OCI-LY7 (cell line): ENCODE measurements around the gene CDK5. TPM values are rescaled to one million over a fixed set of nuclear protein-coding genes. Genes with fewer than 3 reads are reported as not detected.

Experiments used
- BruUV-seq: library from RNA; stranded (reverse); fragments of 400-500 nt; replicated peaks from 2 replicates; lab custom pipeline; 2021; lab: Mats Ljungman, UMichigan
- CTCF ChIA-PET: fragments of 300-600 bp; sonication (Branson Sonifier 250); formaldehyde crosslinking; loops from one replicate; lab custom pipeline; 2022; ENCODE audit warnings: antibody characterized with exemption; ENCODE audit not compliant: unreplicated experiment; lab: Charles Lee
- POLR2A ChIA-PET: fragments of 300-600 bp; sonication (Branson Sonifier 250); formaldehyde crosslinking; loops from one replicate; lab custom pipeline; 2022; ENCODE audit warnings: antibody characterized with exemption; lab: Charles Lee
- DNase-seq: peaks from one replicate; pipeline ENCODE4 v3.0.0-alpha.2; 2015; ENCODE audit warnings: low spot score
- H2AFZ ChIP-seq: fragments of 200-600 bp; sonication (generic), shearing (Covaris generic); 2 replicates; pipeline ENCODE4 v1.6.1; 2014; ENCODE audit warnings: mild to moderate bottlenecking, antibody characterized with exemption, low read length, moderate library complexity
- H3K27ac ChIP-seq: fragments of 200-600 bp; sonication (generic); 2 replicates; pipeline ENCODE4 v1.5.1; 2014; ENCODE audit warnings: mixed run types, low read depth, mild to moderate bottlenecking, moderate library complexity, low read length, inconsistent platforms; ENCODE audit not compliant: poor library complexity, severe bottlenecking
- H3K36me3 ChIP-seq: fragments of 200-600 bp; sonication (generic); 2 replicates; pipeline ENCODE4 v1.6.1; 2014; ENCODE audit warnings: mild to moderate bottlenecking, antibody characterized with exemption, low read length, moderate library complexity, mixed read lengths; ENCODE audit not compliant: insufficient read depth
- H3K4me1 ChIP-seq: fragments of 200-600 bp; sonication (generic); 2 replicates; pipeline ENCODE4 v1.5.1; 2014; ENCODE audit warnings: mild to moderate bottlenecking, low read length; ENCODE audit not compliant: insufficient read depth, poor library complexity, severe bottlenecking
- H3K4me2 ChIP-seq: fragments of 200-600 bp; sonication (generic); 2 replicates; pipeline ENCODE4 v1.6.1; 2014; ENCODE audit warnings: mild to moderate bottlenecking, low read length
- H3K4me3 ChIP-seq: fragments of 200-600 bp; sonication (generic); 2 replicates; pipeline ENCODE4 v1.5.1; 2014; ENCODE audit warnings: mild to moderate bottlenecking, low read depth, low read length; ENCODE audit not compliant: poor library complexity, severe bottlenecking
- H3K79me2 ChIP-seq: fragments of 200-600 bp; sonication (generic); 2 replicates; pipeline ENCODE4 v1.6.1; 2016; ENCODE audit warnings: low read depth, mild to moderate bottlenecking, low read length, moderate library complexity, mixed read lengths; ENCODE audit not compliant: insufficient read depth
- H3K9me2 ChIP-seq: fragments of 200-600 bp; sonication (generic); 2 replicates; pipeline ENCODE4 v1.6.1; 2016; ENCODE audit warnings: mild to moderate bottlenecking, low read length, mixed read lengths; ENCODE audit not compliant: insufficient read depth
- H3K9me3 ChIP-seq: fragments of 200-600 bp; sonication (generic); 2 replicates; pipeline ENCODE4 v1.6.1; 2014; ENCODE audit warnings: mild to moderate bottlenecking, mixed run types, low read length, mixed read lengths
- H4K20me1 ChIP-seq: fragments of 200-600 bp; sonication (generic); 2 replicates; pipeline ENCODE4 v1.6.1; 2014; ENCODE audit warnings: mild to moderate bottlenecking, antibody characterized with exemption, low read length, moderate library complexity, mixed read lengths; ENCODE audit not compliant: insufficient read depth
- CTCF ChIP-seq: fragments of 200-600 bp; sonication (generic); conservative IDR thresholded peaks from 2 replicates; pipeline ENCODE4 v1.5.1; 2014; ENCODE audit warnings: mild to moderate bottlenecking, antibody characterized with exemption, low read length, moderate library complexity, mixed read lengths
- EZH2phosphoT487 ChIP-seq: fragments of 200-600 bp; sonication (generic); IDR thresholded peaks from 2 replicates; pipeline ENCODE4 v1.6.1; 2018; ENCODE audit warnings: low read depth, borderline replicate concordance, mild to moderate bottlenecking, mixed run types, antibody characterized with exemption, low read length, moderate library complexity, mixed read lengths
- intact Hi-C: fragments of 100-400 bp; cut with micrococcal nuclease; formaldehyde crosslinking; loops from one replicate; pipeline ENCODE4 v1.10.0; 2022; ENCODE audit not compliant: unreplicated experiment
- total RNA-seq, 2 experiments: library from RNA; depleted of rRNA in 1 of 2; stranded (reverse); fragments of >200 nt in 1 of 2; shearing (Covaris generic) in 1 of 2; gene quantifications; 2 replicates each; pipeline ENCODE4 v1.2.3, GENCODE V29; 2014 to 2022

CDK5 gene
- total RNA-seq, 2 experiments from 2014 or later, result 23.7 to 30.9 TPM

- Histone ChIP-seq H3K4me2 (peak overlapping the region; percentile 88), H3K9me3 (no peaks in the 10 kb centered on the region), H3K9me2 (no peaks in the 10 kb centered on the region), H3K4me3 (no peak overlapping the region), H3K36me3 (no peaks in the 10 kb centered on the region), H3K79me2 (peaks cover 14% of the 10 kb centered on the region; the same call in 1 of the 2 replicates), H4K20me1 (no peaks in the 10 kb centered on the region), H2AFZ (no peak overlapping the region), H3K27ac (no peak overlapping the region), H3K4me1 (peaks cover 34% of the 10 kb centered on the region)
- DNase-seq, result peak; percentile 14
- intact Hi-C loops, result no loop called here
- CTCF ChIA-PET, result no interaction called here
- 0 out of 2 replicates have a peak, but pooled peaks have one; percentile 26 for TF ChIP-seq CTCF
- no peak for TF ChIP-seq EZH2phosphoT487
- POLR2A ChIA-PET, result no interaction called here
- no TSS peak for BruUV-seq
Observed at GRCh38 chr7:151056283-151056665, 1.4 kb downstream of the CDK5 start.

GRCh38 chr7:151053751-151054150 is 3.9 kb downstream of the CDK5 start:
- BruUV-seq, result no TSS peak
- Histone ChIP-seq H4K20me1 (no peaks in the 10 kb centered on the region), H3K4me3 (no peak overlapping the region), H3K27ac (no peak overlapping the region), H3K4me1 (peaks cover 19% of the 10 kb centered on the region), H3K36me3 (no peaks in the 10 kb centered on the region), H3K4me2 (no peak overlapping the region), H2AFZ (no peak overlapping the region), H3K9me2 (no peaks in the 10 kb centered on the region), H3K9me3 (no peaks in the 10 kb centered on the region), H3K79me2 (no peaks in the 10 kb centered on the region)
- POLR2A ChIA-PET, result no interaction called here
- intact Hi-C loops, result no loop called here
- TF ChIP-seq CTCF (no peak), EZH2phosphoT487 (no peak)
- DNase-seq, result no peak
- CTCF ChIA-PET, result no interaction called here

- H2AFZ ChIP-seq, result no peak overlapping the region
- no peaks in the 10 kb centered on the region for H3K79me2 ChIP-seq
- intact Hi-C loops, result no loop called here
Observed at GRCh38 chr7:151053096-151053495, 4.6 kb downstream of the CDK5 start.

More at GRCh38 chr7:151053096-151053495, 4.6 kb downstream of the CDK5 start:
- DNase-seq, result no peak
- no peaks in the 10 kb centered on the region for H3K36me3 ChIP-seq
- TF ChIP-seq EZH2phosphoT487, result no peak
- no peak for TF ChIP-seq CTCF
- CTCF ChIA-PET, result interaction anchor here (0.7 kb wide), 1 partner anchor 77 kb away, joined by 3 read pairs; no protein-coding TSS in a partner anchor
- no peaks in the 10 kb centered on the region for H3K9me2 ChIP-seq
- no TSS peak for BruUV-seq
- H3K4me2 ChIP-seq, result no peak overlapping the region
- POLR2A ChIA-PET, result no interaction called here
- H3K9me3 ChIP-seq, result no peaks in the 10 kb centered on the region
- no peaks in the 10 kb centered on the region for H4K20me1 ChIP-seq
- no peak overlapping the region for H3K27ac ChIP-seq
- no peak overlapping the region for H3K4me3 ChIP-seq
- peaks cover 14% of the 10 kb centered on the region for H3K4me1 ChIP-seq
